Erythroblast (primary cell): ENCODE measurements around the gene DIP2C.
"Not testable (repeated sequence)": the region's sequence is repeated elsewhere in the genome, so short reads cannot be mapped to it uniquely, and the experiment has no call there.

Experiments used
- DNase-seq, 2 experiments: peaks; one replicate each; lab custom pipeline; 2025; lab: John Stamatoyannopoulos, UW
- GATA1 ChIP-seq: IDR thresholded peaks from 2 replicates; pipeline ENCODE4 v1.6.1; 2011; ENCODE audit warnings: low read depth, mild to moderate bottlenecking, control low read depth, low read length, moderate library complexity
- POLR2A ChIP-seq: IDR thresholded peaks from 2 replicates; pipeline ENCODE4 v1.6.1; 2011; ENCODE audit warnings: mild to moderate bottlenecking, low read length

DIP2C gene

GRCh38 chr10:717458-717857, 28.0 kb upstream of the DIP2C start:
- TF ChIP-seq GATA1 (no peak), POLR2A (no peak)
- DNase-seq = no peak

GRCh38 chr10:716821-717220, 27.4 kb upstream of the DIP2C start:
- no peak for TF ChIP-seq GATA1
- no peak for TF ChIP-seq POLR2A
- no peak for DNase-seq

- no peak for DNase-seq
- no peak for TF ChIP-seq GATA1
- TF ChIP-seq POLR2A = no peak
These were observed 24.7 kb upstream of the DIP2C start for GRCh38 chr10:714214-714613.

GRCh38 chr10:712575-712974, 23.1 kb upstream of the DIP2C start:
- DNase-seq = no peak
- TF ChIP-seq POLR2A (no peak), GATA1 (no peak)

- no peak for DNase-seq
These were observed 22.6 kb upstream of the DIP2C start for GRCh38 chr10:712089-712488.

GRCh38 chr10:707861-708260, 18.4 kb upstream of the DIP2C start:
- TF ChIP-seq POLR2A = no peak
- no peak for TF ChIP-seq GATA1

More at GRCh38 chr10:712089-712488, 22.6 kb upstream of the DIP2C start:
- TF ChIP-seq POLR2A (no peak), GATA1 (no peak)

GRCh38 chr10:707456-707855, 18.0 kb upstream of the DIP2C start:
- TF ChIP-seq GATA1 (no peak), POLR2A (no peak)
- DNase-seq = no peak

More at GRCh38 chr10:707861-708260, 18.4 kb upstream of the DIP2C start:
- no peak for DNase-seq

GRCh38 chr10:703118-703517, 13.7 kb upstream of the DIP2C start:
- no peak for DNase-seq
- TF ChIP-seq POLR2A (no peak), GATA1 (no peak)

- not testable (repeated sequence) for DNase-seq
These were observed 10.7 kb upstream of the DIP2C start for GRCh38 chr10:700183-700582.

- TF ChIP-seq GATA1 (no peak), POLR2A (no peak)
- no peak for DNase-seq
These were observed 7.8 kb upstream of the DIP2C start for GRCh38 chr10:697097-697875.

- DNase-seq = no peak
- TF ChIP-seq POLR2A = no peak
- no peak for TF ChIP-seq GATA1
These were observed 5.9 kb upstream of the DIP2C start for GRCh38 chr10:695396-695795.

GRCh38 chr10:693506-693905, 4.0 kb upstream of the DIP2C start:
- TF ChIP-seq POLR2A = no peak
- no peak for TF ChIP-seq GATA1
- DNase-seq = no peak

GRCh38 chr10:692682-693351, 3.3 kb upstream of the DIP2C start:
- DNase-seq = no peak
- TF ChIP-seq POLR2A (no peak), GATA1 (no peak)

- no peak for DNase-seq
- TF ChIP-seq GATA1 (no peak), POLR2A (no peak)
These were observed 1.7 kb upstream of the DIP2C start for GRCh38 chr10:691216-691615.
